Vagina (tissue), 2 donors: ENCODE measurements around the gene TRMT112. TPM values are rescaled to one million over a fixed set of nuclear protein-coding genes. Genes with fewer than 3 reads are reported as not detected.

Experiments used
- DNase-seq, 2 donors: peaks; one replicate each; pipeline ENCODE4 v3.0.0-alpha.2; 2017; ENCODE audit errors: extremely low spot score in 2 of 2
- H3K27ac ChIP-seq: fragments of 200-600 bp; sonication (generic); one replicate; pipeline ENCODE4 v1.5.1; 2019
- H3K27me3 ChIP-seq: fragments of 200-600 bp; sonication (generic); one replicate; pipeline ENCODE4 v1.5.1; 2019
- H3K36me3 ChIP-seq, 2 donors: fragments of 200-600 bp; sonication (generic); one replicate each; pipeline ENCODE4 v1.5.1; 2017 to 2019
- H3K4me1 ChIP-seq: fragments of 200-600 bp; sonication (generic); one replicate; pipeline ENCODE4 v1.5.1; 2019
- H3K4me3 ChIP-seq, 2 donors: fragments of 200-600 bp; sonication (generic); 1 replicate in 1 of 2; 2 replicates in 1 of 2; pipeline ENCODE4 v1.5.1; 2016 to 2019
- H3K9me3 ChIP-seq: fragments of 200-600 bp; sonication (generic); one replicate; pipeline ENCODE4 v1.5.1; 2019
- POLR2A ChIP-seq, 2 donors: fragments of 450-650 bp; IDR thresholded peaks; one replicate each; pipeline ENCODE4 v1.6.1; 2017; ENCODE audit warnings: antibody characterized with exemption in 2 of 2, mild to moderate bottlenecking in 2 of 2, moderate library complexity in 2 of 2
- POLR2AphosphoS5 ChIP-seq, 2 donors: sonication (generic); formaldehyde crosslinking; IDR thresholded peaks; one replicate each; pipeline ENCODE4 v1.9.0; 2017; ENCODE audit warnings: antibody characterized with exemption in 2 of 2, mild to moderate bottlenecking in 2 of 2, low read depth in 1 of 2; ENCODE audit not compliant: insufficient read depth in 1 of 2
- intact Hi-C: fragments of 100-400 bp; cut with DNase I; formaldehyde crosslinking; loops from one replicate; pipeline ENCODE4 v1.15.1; 2023
- total RNA-seq: library from RNA; depleted of rRNA; stranded (reverse); fragments of >200 nt; gene quantifications from one replicate; pipeline ENCODE4 v1.2.3, GENCODE V29; 2016
- TF ChIP-seq, protein P1 (sequence below), 3 experiments: fragments of 450-650 bp in 2 of 3; fragments of 200-600 bp in 1 of 3; sonication (generic) in 1 of 3; IDR thresholded peaks; one replicate each; pipeline ENCODE4 v1.5.1; 2017 to 2019; ENCODE audit warnings: antibody characterized with exemption in 3 of 3, mild to moderate bottlenecking in 2 of 3, moderate library complexity in 2 of 3

The TRMT112 gene
- total RNA-seq, 1 donor from 2014 or later, result 195 TPM

DNA sequence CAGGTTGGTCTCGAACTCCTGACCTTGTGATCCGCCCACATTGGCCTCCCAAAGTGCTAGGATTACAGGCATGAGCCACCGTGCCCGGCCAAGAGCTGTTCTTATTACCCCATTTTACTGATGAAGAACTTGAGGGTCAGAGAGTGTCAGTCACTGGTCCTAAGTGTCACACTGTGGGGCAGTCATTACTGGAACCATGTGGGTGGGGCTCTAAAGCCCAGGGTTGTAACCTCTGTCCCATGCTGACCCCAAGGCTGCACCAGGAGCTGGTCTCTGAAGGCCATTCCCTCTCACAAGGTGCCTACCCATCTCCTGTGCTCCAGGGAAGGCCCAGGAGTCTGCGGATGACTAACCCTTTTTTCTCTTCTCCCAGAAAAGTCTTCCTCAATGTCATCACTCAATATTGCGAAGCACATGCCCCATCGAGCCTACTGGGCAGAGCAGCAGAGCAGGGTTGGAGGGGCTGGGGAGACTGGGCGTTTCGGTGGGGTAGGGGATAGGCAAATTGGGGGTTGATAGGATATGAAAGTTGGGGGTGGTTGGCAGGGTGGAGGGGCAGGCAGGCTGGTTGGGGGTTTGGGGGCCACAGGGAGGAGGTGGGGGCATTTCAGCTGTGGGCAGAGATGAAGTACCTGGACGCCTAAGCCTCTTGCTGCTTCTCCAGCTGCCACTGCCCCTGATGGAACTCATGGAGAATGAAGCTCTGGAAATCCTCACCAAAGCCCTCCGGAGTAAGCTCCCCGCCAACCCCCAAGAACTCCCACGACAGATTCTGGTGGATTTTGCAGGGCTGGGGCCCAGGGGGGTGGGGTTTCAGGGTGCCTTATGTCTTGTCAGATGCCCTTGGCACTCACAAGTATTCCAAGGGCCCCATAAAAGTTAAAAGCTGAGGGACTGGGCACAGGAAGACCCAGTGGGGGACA lies 14.0 kb downstream of the TRMT112 start:
- H3K27me3 ChIP-seq, result no peaks in the 10 kb centered on the region

DNA sequence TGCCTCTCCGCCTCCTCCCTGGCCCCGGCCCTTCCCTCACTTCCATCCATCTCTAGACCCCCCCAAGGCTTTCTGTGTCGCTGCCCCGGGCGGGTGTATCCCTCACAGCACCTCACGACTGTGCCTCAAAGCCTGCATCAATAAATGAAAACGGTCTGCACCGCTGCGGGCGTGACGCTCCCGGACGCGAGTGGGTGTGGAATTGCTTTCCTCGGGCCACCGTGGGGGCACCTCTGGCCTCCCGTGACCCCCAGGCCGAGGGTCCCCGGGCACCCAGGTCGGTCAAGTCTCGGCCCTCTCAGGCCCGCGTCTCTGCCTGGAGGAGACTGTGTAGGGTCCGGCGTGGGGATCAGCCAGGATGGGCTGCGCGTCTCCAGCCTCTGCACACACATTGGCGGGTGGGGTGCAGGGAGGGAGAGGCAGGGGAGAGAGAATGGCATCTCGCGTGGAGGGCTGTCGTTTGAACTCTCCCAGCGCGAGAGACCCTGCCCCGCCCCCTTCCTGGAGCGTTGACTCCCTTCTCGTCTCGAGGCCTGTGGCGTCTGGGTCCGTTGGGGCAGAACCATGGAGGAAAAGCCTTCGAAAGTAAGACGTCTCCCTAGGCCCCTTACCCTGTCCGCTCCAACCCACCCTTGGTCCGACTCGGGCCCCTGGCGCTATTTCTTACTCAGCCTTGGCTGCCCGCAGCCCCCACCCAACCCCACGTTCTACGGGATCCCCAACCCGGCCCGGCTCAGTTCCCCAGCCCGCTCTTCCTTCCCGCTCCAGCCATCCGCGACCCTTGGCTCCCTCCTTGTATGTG lies 17.3 kb downstream of the TRMT112 start, which contains the start of gene CATSPERZ:
CATSPERZ (plus strand) TSS at position 512 of the 802 bp plus-strand sequence; CDS start at position 565, 53 bp downstream.
- peak within 1 kb of the TSS; percentile 83 for H3K27ac ChIP-seq
- TF ChIP-seq POLR2A (IDR thresholded peaks at IDR 0.05) (no peak), POLR2AphosphoS5 (IDR thresholded peaks at IDR 0.05; ENCODE audit: insufficient read depth in 1 of 2, low read depth in 1 of 2) (no peak)
- TF ChIP-seq, protein P1, sequence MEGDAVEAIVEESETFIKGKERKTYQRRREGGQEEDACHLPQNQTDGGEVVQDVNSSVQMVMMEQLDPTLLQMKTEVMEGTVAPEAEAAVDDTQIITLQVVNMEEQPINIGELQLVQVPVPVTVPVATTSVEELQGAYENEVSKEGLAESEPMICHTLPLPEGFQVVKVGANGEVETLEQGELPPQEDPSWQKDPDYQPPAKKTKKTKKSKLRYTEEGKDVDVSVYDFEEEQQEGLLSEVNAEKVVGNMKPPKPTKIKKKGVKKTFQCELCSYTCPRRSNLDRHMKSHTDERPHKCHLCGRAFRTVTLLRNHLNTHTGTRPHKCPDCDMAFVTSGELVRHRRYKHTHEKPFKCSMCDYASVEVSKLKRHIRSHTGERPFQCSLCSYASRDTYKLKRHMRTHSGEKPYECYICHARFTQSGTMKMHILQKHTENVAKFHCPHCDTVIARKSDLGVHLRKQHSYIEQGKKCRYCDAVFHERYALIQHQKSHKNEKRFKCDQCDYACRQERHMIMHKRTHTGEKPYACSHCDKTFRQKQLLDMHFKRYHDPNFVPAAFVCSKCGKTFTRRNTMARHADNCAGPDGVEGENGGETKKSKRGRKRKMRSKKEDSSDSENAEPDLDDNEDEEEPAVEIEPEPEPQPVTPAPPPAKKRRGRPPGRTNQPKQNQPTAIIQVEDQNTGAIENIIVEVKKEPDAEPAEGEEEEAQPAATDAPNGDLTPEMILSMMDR (IDR thresholded peaks at IDR 0.05), result no peak
- H3K4me3 ChIP-seq, result peak within 1 kb of the TSS; percentile 24 to 42
- H3K4me1 ChIP-seq, result peaks cover 36% of the 10 kb centered on the region
- no peak for DNase-seq
- no peaks in the 10 kb centered on the region for H3K36me3 ChIP-seq
- intact Hi-C loops, result loop anchor here (5.0 kb wide), 1 partner anchor 93 kb away; the partner anchor contains the start of gene FERMT3
- no peaks in the 10 kb centered on the region for H3K9me3 ChIP-seq
- no peaks in the 10 kb centered on the region for H3K27me3 ChIP-seq

More for the DNA sequence above, 14.0 kb downstream of the TRMT112 start:
- no peak overlapping the region for H3K4me3 ChIP-seq
- intact Hi-C loops, result no loop called here
- H3K36me3 ChIP-seq, result no peaks in the 10 kb centered on the region
- H3K4me1 ChIP-seq, result peaks cover 55% of the 10 kb centered on the region
- no peaks in the 10 kb centered on the region for H3K9me3 ChIP-seq
- peak in 1 of 2 donors; percentile 87 for DNase-seq
- TF ChIP-seq POLR2AphosphoS5 (IDR thresholded peaks at IDR 0.05; ENCODE audit: insufficient read depth in 1 of 2, low read depth in 1 of 2), result no peak
- no peak for TF ChIP-seq POLR2A (IDR thresholded peaks at IDR 0.05)
- TF ChIP-seq, protein P1 (IDR thresholded peaks at IDR 0.05), result no peak
- H3K27ac ChIP-seq, result peak overlapping the region; percentile 96

DNA sequence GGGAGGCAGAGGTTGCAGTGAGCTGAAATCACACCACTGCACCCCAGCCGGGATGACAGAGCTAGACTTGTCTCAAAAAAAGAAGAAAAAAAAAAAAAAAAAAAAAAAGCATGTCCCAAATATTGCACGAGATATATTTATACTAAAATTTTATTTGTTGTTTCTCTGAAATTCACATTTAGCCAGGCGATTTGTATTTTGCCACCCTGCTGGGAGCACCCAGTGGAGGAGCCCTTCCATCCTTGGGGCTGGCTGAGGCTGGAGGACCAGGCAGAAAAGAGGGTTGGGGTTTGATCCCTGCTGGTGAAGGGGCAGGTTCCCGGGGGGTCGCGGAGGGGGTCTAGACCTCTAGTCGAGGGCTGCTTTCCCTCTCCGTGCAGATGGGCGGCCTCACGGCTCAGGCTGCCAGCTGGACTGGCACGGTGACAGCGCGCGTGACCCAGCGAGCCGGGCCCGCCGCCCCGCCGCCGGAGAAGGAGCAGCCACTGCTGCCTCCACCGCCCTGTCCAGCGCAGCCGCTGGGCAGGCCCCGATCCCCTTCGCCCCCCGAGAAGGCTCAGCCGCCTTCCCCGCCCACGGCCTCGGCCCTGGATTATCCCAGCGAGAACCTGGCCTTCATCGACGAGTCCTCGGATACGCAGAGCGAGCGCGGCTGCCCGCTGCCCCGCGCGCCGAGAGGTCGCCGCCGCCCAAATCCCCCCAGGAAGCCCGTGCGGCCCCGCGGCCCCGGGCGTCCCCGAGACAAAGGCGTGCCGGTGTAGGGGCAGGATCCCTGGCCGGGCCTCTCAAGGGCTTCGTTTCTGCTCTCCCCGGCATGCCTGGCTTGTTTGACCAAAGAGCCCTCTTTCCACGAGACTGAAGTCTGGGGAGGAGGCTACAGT lies 18.2 kb downstream of the TRMT112 start:
- Histone ChIP-seq H3K4me3 (peak overlapping the region; percentile 24 to 42), H3K36me3 (no peaks in the 10 kb centered on the region), H3K27ac (peak overlapping the region; percentile 83), H3K9me3 (no peaks in the 10 kb centered on the region), H3K27me3 (no peaks in the 10 kb centered on the region), H3K4me1 (peaks cover 32% of the 10 kb centered on the region)
- TF ChIP-seq, protein P1 (IDR thresholded peaks at IDR 0.05), result no peak
- peak in 1 of 2 donors; percentile 10 for TF ChIP-seq POLR2A (IDR thresholded peaks at IDR 0.05)
- no peak for TF ChIP-seq POLR2AphosphoS5 (IDR thresholded peaks at IDR 0.05; ENCODE audit: insufficient read depth in 1 of 2, low read depth in 1 of 2)
- intact Hi-C loops, result loop anchor here (5.0 kb wide), 1 partner anchor 92 kb away; the partner anchor contains the start of gene FERMT3
- DNase-seq, result no peak

DNA sequence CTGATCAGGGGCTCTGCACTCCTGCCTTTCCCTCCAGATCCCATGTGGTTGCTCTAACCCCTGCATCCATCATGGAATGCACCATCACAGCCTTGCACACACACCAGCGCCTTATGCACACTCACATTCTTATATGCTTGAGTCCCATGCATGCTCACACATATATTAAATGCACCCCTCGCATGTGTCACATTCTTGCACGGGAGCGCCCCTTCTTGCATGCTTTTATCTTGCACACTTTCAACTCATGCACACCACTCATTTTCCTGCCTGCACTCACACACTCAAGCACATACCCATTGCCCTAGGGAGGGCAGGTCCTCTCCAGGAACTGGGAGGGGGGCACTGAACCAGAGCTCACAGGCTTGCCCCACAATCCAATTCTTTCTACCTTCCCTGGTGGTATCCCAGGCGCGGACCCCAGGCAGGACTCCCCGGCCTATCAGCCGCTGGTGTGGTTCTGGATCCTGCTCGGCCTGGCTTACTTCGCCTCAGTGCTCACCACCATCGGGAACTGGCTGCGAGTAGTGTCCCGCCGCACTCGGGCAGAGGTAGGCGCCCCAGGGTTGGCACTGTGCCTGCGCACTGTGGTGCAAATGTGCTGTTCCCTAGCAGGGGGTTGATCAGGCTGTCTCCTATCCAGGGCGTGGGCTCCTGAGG lies 19.5 kb downstream of the TRMT112 start:
- intact Hi-C loops, result loop anchor here (5.0 kb wide), 1 partner anchor 91 kb away; the partner anchor contains the start of gene FERMT3
- TF ChIP-seq, protein P1 (IDR thresholded peaks at IDR 0.05), result no peak
- no peak for TF ChIP-seq POLR2AphosphoS5 (IDR thresholded peaks at IDR 0.05; ENCODE audit: insufficient read depth in 1 of 2, low read depth in 1 of 2)
- TF ChIP-seq POLR2A (IDR thresholded peaks at IDR 0.05), result no peak
- Histone ChIP-seq H3K9me3 (no peaks in the 10 kb centered on the region), H3K27me3 (no peaks in the 10 kb centered on the region), H3K4me1 (peaks cover 25% of the 10 kb centered on the region), H3K4me3 (no peak overlapping the region), H3K27ac (no peak overlapping the region), H3K36me3 (no peaks in the 10 kb centered on the region)
- DNase-seq, result no peak
